Endothelial cell of umbilical vein (primary cell): ENCODE data around the gene ZHX3. TPM values are rescaled to one million over a fixed set of nuclear protein-coding genes. Genes with fewer than 3 reads are reported as not detected.

Experiments used
- BruUV-seq: library from RNA; stranded (reverse); fragments of 400-500 nt; replicated peaks from 2 replicates; lab custom pipeline; 2021; lab: Mats Ljungman, UMichigan
- CTCF ChIA-PET: fragments of 300-600, 350-600 bp; sonication (Branson Sonifier 250); formaldehyde crosslinking; loops from one replicate; lab custom pipeline; 2021; ENCODE audit warnings: antibody characterized with exemption, inconsistent platforms; lab: Charles Lee
- POLR2A ChIA-PET: fragments of 300-600, 350-600 bp; sonication (Branson Sonifier 250); formaldehyde crosslinking; loops from one replicate; lab custom pipeline; 2021; ENCODE audit warnings: antibody characterized with exemption, inconsistent platforms; lab: Charles Lee
- DNase-seq: peaks from one replicate; pipeline ENCODE4 v3.0.0-alpha.2; 2011; ENCODE audit warnings: low read depth, low spot score
- FAIRE-seq: peaks from 2 replicates; lab custom pipeline; 2011; peaks lifted over from hg19 to GRCh38; lab: Jason Lieb, UNC
- H2AFZ ChIP-seq: 2 replicates; pipeline ENCODE4 v1.6.0; 2012; ENCODE audit warnings: low read depth, low read length, control low read depth, inconsistent platforms
- H3K27ac ChIP-seq: 2 replicates; pipeline ENCODE4 v1.5.1; 2011; ENCODE audit warnings: low read depth, mild to moderate bottlenecking, control low read depth, low read length, moderate library complexity; ENCODE audit not compliant: insufficient read depth
- H3K27me3 ChIP-seq, 2 experiments: 2 replicates each; pipeline versions ENCODE4 v1.6.0 to v1.6.1; 2011; ENCODE audit warnings: low read length in 2 of 2, mixed read lengths in 1 of 2; ENCODE audit not compliant: control insufficient read depth in 2 of 2, insufficient read depth in 2 of 2
- H3K36me3 ChIP-seq, 2 experiments: 2 replicates in 1 of 2; 3 replicates in 1 of 2; pipeline ENCODE4 v1.5.1; 2011; ENCODE audit warnings: low read length in 2 of 2, mild to moderate bottlenecking in 1 of 2, moderate library complexity in 1 of 2; ENCODE audit not compliant: control insufficient read depth in 2 of 2, insufficient read depth in 2 of 2; ENCODE audit errors: extremely low read depth in 1 of 2
- H3K4me1 ChIP-seq: 3 replicates; pipeline ENCODE4 v1.5.1; 2011; ENCODE audit warnings: mild to moderate bottlenecking, low read length; ENCODE audit not compliant: control insufficient read depth, insufficient read depth; ENCODE audit errors: extremely low read depth
- H3K4me2 ChIP-seq: 2 replicates; pipeline ENCODE4 v1.6.1; 2011; ENCODE audit warnings: low read length, control low read depth, mixed read lengths; ENCODE audit not compliant: insufficient read depth
- H3K4me3 ChIP-seq, 3 experiments: fragments of 200-600 bp in 1 of 3; sonication (generic), shearing (Covaris generic) in 1 of 3; replicated peaks in 1 of 3; 2 replicates each; pipeline ENCODE4 v1.5.1; 2011 to 2016; ENCODE audit warnings: control low read depth in 3 of 3, low read length in 3 of 3, mild to moderate bottlenecking in 2 of 3, inconsistent platforms in 1 of 3, low read depth in 1 of 3, moderate library complexity in 1 of 3; ENCODE audit not compliant: insufficient read depth in 1 of 3
- H3K79me2 ChIP-seq: 2 replicates; pipeline ENCODE4 v1.6.0; 2012; ENCODE audit warnings: low read length, inconsistent platforms; ENCODE audit not compliant: control insufficient read depth, insufficient read depth
- H3K9ac ChIP-seq: replicated peaks from 2 replicates; pipeline ENCODE3; 2011; ENCODE audit warnings: low read length, control low read depth; ENCODE audit not compliant: insufficient read depth; ENCODE audit errors: extremely low read depth
- H3K9me1 ChIP-seq: replicated peaks from 3 replicates; pipeline ENCODE4 v1.6.0; 2011; ENCODE audit warnings: mild to moderate bottlenecking, low read length; ENCODE audit not compliant: control insufficient read depth, insufficient read depth; ENCODE audit errors: extremely low read depth
- H3K9me3 ChIP-seq: replicated peaks from 2 replicates; pipeline ENCODE4 v1.5.1; 2012; ENCODE audit warnings: low read length, inconsistent platforms; ENCODE audit not compliant: control insufficient read depth, insufficient read depth
- H4K20me1 ChIP-seq: replicated peaks from 2 replicates; pipeline ENCODE3; 2011; ENCODE audit warnings: mild to moderate bottlenecking, low read length; ENCODE audit not compliant: control insufficient read depth, insufficient read depth; ENCODE audit errors: extremely low read depth
- CTCF ChIP-seq, 2 donors: IDR thresholded peaks; 1 replicate in 1 of 2; 2 replicates in 1 of 2; pipeline ENCODE4 v1.5.1; 2011; ENCODE audit warnings: low read length in 2 of 2, mild to moderate bottlenecking in 2 of 2, moderate library complexity in 2 of 2, control low read depth in 1 of 2, inconsistent platforms in 1 of 2, low read depth in 1 of 2; ENCODE audit not compliant: insufficient read depth in 1 of 2; ENCODE audit errors: extremely low read depth in 1 of 2
- JUN ChIP-seq: IDR thresholded peaks from 2 replicates; pipeline ENCODE4 v1.6.1; 2011; ENCODE audit warnings: borderline replicate concordance, low read depth; ENCODE audit not compliant: insufficient read length, insufficient read depth
- MYC ChIP-seq: IDR thresholded peaks from one replicate; pipeline ENCODE4 v1.6.1; 2011; ENCODE audit warnings: mild to moderate bottlenecking, low read depth, low read length
- dilution Hi-C: fragments of 300-500 bp; cut with MboI; formaldehyde crosslinking; loops from one replicate; pipeline ENCODE4 v1.15.0; 2019; ENCODE audit warnings: low sequenced_read_pairs; ENCODE audit not compliant: extremely low pct_ligation_motif_present
- intact Hi-C: fragments of 100-400 bp; cut with micrococcal nuclease; formaldehyde crosslinking; loops from one replicate; pipeline ENCODE4 v1.10.0; 2022
- polyA plus RNA-seq, 4 experiments: library from polyadenylated mRNA; depleted of rRNA in 3 of 4; stranded (reverse) in 3 of 4; unstranded in 1 of 4; fragments of >200 nt; gene quantifications; 2 replicates each; pipeline versions ENCODE4 v1.2.1 to v1.2.3, GENCODE V29; 2011 to 2012; ENCODE audit warnings: missing spikeins in 1 of 4
- total RNA-seq: library from RNA; stranded (reverse); gene quantifications from 2 replicates; pipeline ENCODE4 v1.2.3, GENCODE V29; 2021

ZHX3 gene
- total and polyA plus RNA-seq, 2 donors (not counting 3 experiments of a cell fraction or from before 2014, with no cell fraction given), result 7.4 to 17.8 TPM

GRCh38 chr20:41334443-41335421, 17.2 kb upstream of the ZHX3 start:
- ChIA-PET POLR2A (no interaction called here), CTCF (interaction anchor here (1.1 to 2.4 kb wide), 4 partner anchors 17 to 200 kb away, joined by 3 to 16 read pairs (median 4); partner anchors contain the start of gene ZHX3)
- Histone ChIP-seq H3K4me3 (no peak overlapping the region), H3K79me2 (no peaks in the 10 kb centered on the region), H3K4me1 (peaks cover 20% of the 10 kb centered on the region), H3K9me1 (no peaks in the 10 kb centered on the region), H3K36me3 (no peaks in the 10 kb centered on the region), H2AFZ (peak overlapping the region; percentile 83), H3K4me2 (no peak overlapping the region), H3K9me3 (no peaks in the 10 kb centered on the region), H4K20me1 (no peaks in the 10 kb centered on the region), H3K9ac (no peak overlapping the region), H3K27me3 (no peaks in the 10 kb centered on the region), H3K27ac (no peak overlapping the region)
- TF ChIP-seq JUN (no peak), MYC (no peak), CTCF (IDR thresholded peaks at IDR 0.05; ENCODE audit: extremely low read depth in 1 of 2, insufficient read depth in 1 of 2, low read depth in 1 of 2, low read length in 2 of 2) (peak in 1 of 2 donors; percentile 10)
- intact Hi-C loops, result no loop called here
- DNase-seq (peak; percentile 56), FAIRE-seq (peak; percentile 44)
- dilution Hi-C loops, result no loop called here
- BruUV-seq, result no TSS peak
